GM19328 (cell line): Measurements from ENCODE around the gene SULT1A4.
"Not testable (repeated sequence)": the region's sequence is repeated elsewhere in the genome, so short reads cannot be mapped to it uniquely, and the experiment has no call there.

Experiments used
- ATAC-seq: cut with Tn5 transposase; IDR thresholded peaks from one replicate; pipeline ENCODE4 v1.9.1; 2021; ENCODE audit warnings: mild to moderate bottlenecking, moderate library complexity; ENCODE audit not compliant: unreplicated experiment

SULT1A4 gene

DNA sequence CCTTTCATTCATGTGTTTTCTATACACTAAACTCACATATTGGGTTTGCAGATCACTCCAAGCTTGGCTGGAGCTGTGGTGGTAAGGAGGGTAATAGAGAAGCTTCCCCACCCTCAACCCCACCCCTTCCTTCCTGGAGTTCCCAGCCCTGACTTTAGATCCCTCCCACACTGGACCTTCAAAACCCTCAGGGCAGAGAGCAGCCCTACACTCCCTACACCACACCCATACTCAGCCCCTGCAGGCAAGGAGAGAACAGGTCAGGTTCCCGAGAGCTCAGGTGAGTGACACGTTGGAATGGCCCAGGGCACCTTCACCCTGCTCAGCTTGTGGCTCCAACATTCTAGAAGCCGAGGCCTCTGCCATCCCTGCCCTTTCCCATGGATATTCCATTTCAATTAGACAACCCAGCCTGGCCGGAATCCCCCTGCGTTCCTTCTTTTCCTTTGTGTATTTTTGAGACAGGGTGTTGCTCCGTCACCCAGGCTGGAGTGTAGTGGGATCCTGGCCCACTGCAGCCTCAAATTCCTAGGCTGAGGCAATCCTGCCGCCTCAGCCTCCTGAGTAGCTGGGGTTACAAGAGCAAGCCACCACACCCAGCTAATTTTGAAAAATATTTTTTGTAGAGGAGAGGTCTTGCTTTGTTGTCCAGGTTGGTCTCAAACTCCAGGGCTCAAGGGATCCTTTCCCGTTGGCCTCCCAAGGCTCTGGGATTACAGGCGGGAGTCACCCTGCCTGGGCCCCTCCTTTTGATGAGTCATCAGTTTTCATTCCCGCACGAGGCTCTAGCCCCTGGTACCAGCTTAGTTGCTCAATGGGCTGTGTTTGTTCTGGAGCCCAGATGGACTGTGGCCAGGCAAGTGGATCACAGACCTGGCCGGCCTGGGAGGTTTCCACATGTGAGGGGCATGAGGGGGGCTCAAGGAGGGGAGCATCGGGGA, at the start of gene SULT1A4:
Gene SULT1A4, plus strand, starts transcription at position 208 of the 941 bp plus-strand sequence. CDS start 1,473 bp downstream, outside the sequence.
- ATAC-seq, result not testable (repeated sequence)

DNA sequence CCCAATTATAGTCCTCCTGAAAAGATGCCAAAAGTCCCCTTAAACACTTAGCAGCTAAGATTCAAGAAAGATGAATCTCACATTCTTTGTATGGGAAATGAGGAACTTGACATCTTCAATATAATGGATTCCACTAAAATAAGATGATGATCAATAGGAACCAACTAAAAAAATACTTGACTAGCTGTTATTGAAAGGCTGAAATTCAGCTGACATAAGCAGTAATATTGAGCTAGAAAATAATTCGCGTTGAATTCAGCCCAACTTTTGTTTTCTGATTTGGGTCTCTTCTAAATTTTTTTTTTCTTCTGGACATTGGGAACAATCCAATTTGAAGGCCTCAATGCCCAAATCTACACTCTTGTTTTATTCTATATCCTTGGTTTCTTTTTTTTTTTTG, 36.1 kb upstream of the SULT1A4 start:
- ATAC-seq, result not testable (repeated sequence)

DNA sequence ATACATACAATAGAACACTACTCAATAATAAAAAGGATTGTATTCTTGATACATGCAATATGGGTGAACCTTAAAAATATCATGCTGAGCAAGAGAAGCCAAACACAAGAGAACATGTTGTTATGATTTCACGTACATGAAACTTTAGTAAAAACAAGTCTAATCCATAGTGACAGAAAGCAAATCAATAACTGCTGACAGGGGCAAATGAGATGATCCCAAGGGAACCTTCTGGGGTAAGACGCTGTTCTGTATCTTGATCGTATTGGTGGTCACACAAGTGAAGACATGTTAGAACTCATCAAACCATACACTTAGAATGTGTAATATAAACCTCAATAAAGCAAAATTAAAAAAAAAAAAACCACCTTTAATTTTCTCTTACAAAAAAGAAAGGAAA, 34.3 kb upstream of the SULT1A4 start:
- not testable (repeated sequence) for ATAC-seq

DNA sequence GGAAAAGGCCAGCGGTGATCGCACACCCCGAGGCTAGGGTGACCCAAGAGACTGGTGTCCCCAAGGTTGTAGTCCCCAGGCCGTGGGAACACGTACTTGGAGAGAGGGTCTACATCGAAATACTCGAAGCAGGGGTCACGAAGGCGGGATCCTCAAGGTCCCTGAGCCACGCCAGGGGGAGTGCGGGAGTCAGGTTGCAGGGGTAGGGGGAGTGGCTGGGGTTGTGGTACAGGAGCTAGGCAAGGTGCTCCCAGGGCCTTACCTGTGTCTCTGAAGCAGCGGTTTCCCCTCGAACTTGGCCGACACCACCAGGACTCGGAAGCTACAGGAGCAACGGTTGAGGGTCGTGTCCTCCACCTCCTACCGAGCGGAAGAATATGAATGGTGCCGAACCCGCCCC, 6.0 kb upstream of the SULT1A4 start:
- ATAC-seq, result not testable (repeated sequence)

DNA sequence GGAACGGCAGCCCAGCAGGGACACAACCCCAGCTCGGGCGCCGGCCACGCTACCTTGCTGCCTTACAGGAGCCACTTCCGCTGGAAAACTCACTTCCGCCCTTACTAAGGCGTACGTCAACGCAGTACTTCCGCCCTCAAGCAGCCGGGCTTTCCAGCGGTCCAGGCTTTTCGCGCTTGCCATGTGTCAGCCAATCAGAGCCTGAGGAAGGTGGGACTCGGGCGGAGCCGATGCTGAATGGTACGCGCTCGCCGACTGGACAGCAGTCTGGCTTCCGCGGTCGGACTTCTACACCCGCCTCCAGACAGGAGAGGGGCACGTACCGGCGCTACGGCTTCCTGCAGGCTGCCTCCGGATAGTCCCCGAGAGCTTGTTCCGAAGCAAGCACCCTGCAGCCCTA, 5.4 kb upstream of the SULT1A4 start, which contains the start of the genes BOLA2 and SLX1B:
Gene BOLA2, minus strand, starts transcription at position 83 of the 400 bp plus-strand sequence. CDS start 98 bp downstream, outside the sequence.
Gene SLX1B, plus strand, starts transcription at position 265 of the 400 bp plus-strand sequence.
- peak; percentile 88 for ATAC-seq

DNA sequence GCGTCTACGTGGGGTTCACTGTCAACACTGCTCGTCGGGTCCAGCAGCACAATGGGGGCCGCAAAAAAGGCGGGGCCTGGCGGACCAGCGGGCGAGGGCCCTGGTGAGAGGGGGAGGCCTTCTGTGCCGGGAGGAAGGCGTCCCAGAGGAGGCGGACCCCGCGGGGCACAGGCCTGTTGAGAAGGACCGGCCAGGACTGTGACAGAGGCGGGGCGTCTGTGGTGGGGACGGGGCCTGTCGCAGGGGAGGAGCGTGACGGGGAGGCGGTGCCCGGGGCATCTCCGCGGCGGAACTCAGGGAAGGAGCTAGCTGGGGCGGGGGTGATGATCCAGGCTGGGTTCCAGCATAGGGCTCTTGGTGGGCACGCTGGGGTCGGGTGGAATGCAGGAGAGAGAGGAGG, 4.9 kb upstream of the SULT1A4 start:
- ATAC-seq, result peak; percentile 54

DNA sequence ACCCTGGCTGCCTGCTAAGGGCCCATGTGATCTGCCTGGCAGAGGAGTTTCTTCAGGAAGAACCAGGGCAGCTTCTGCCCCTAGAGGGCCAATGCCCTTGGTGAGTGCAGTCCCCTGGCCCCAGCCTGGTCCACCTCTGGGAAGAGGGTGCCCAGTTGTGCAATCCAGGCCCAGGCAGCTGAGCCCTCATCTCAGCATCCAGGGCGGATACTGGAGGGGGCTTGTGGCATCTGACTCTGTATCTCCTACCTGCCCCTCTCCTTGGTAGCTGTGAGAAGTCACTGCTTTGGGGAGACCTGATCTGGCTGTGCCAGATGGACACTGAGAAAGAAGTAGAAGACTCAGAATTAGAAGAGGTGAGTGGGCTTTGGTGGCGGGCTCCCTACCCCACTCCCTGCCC, 2.1 kb upstream of the SULT1A4 start:
- ATAC-seq, result not testable (repeated sequence)

DNA sequence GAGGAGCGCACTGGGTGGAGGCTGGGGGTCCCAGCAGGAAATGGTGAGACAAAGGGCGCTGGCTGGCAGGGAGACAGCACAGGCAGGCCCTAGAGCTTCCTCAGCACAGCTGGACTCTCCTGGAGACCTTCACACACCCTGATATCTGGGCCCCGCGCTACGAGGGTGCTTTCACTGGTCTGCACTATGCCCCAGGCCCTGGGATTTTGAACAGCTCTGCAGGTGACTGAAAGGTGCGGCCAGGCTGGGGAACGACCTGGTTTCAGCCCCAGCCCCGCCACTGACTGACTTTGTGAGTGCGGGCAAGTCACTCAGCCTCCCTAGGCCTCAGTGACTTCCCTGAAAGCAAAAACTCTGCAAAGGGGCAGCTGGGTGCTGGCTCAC, 926 bp downstream of the SULT1A4 start:
- not testable (repeated sequence) for ATAC-seq

DNA sequence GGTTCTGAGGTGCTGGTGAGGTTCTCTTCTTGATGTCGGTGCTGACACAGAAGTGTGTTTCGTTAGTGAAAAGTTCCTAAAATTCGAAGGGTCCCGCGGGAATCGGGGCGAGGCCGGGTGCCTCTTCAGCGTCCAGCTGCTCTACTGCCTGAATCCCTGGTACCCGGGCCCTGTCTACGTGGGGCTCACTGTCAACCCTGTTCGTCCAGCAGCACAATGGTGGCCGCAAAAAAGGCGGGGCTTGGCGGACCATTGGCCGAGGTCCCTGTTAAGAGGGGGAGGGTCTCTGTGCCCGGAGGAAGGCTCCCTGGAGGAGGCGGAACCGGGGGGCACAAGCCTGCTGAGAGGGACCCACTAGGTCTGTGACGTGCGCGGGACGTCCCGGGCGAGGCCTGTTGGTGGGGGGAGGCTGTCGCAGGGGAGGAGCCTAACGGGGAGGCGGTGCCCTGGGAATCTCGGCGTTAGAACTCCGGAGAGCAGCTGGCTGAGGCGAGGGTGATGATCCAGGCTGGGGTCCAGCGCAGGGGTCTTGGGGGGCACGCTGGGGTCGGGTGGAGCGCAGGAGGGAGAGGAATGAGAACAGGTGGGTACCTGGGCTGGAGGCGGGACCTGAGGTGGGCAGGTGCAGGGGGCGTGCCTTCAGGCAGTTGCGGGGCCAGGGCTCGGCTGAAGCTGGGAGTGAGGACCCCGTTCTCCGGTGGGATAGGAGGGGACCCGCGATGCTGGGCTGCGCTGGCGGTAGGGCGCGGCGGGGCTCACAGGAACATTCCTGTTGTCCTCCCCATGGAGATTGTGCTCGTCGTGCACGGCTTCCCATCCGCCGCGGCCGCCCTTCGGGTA, 6.5 kb downstream of the SULT1A4 start:
- not testable (repeated sequence) for ATAC-seq

DNA sequence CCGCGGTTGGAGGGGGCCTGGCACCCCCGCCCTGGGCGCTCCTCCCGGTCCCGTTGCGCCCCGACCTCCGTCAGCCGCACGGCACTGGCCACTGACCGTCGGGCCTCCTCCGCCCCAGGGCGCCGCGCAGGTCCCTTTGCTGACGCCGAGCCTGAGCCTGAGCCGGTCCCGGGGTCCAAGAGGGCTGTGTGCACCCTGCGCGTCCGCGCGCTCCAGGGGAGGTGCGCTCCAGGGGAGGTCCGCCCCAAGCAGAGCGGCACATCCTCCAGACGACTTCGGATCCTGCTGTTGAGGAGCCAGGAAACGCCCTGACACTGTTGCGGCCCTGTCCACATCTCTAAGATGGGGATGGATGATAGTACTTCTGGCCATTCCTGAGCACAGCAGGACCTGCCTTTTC, 7.2 kb downstream of the SULT1A4 start:
- not testable (repeated sequence) for ATAC-seq

DNA sequence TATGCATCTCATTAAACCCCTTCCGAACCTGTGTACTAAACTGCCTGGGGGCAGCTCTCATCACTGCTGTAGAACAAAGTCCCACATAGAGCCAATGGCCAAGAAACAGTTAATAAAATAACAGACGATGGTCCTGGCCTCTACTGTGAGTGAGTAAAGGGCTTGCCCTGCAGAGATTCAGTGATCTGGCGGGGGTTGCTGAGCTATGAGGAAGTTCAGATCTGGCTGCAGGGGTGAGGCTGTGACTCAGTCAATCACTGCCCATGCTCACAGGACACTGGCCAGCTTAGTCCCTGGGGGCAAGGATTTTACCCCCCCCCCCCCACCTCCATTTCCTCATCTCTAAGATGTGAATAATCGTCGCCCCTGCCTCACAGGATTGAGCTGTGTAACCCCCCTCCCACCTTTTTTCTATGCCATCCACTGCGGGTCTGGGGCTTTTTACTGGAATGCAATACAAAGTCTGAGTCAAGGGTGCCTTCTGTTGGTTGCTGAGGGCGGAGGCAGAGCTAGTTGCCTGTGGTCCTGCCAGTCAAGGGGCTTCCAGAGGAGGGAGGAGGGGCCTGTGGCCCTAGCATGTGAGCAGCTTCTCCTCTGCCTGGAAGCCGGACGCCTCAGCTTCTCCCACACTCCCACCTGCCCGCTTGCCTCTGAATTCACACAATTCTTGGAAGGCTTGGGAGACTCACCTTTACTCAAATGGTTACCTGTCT, 8.1 kb downstream of the SULT1A4 start:
- ATAC-seq, result not testable (repeated sequence)

DNA sequence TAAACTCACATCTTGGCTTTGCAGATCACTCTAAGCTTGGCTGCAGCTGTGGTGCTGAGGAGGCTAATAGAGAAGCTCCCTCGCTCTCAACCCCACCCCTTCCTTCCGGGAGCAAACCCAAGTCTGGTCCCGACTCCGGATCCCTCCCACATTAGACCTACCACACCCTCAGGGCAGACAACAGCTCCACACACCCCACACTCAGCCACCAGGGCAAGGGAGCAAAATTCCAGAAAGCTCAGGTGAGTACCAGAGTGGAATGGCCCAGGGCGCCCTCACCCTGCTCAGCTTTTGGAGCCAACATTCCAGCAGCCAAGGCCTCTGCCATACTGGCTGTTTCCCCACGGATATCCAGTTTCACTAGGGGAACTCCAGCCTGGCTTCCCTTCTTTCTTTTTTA, 9.9 kb downstream of the SULT1A4 start:
- not testable (repeated sequence) for ATAC-seq

DNA sequence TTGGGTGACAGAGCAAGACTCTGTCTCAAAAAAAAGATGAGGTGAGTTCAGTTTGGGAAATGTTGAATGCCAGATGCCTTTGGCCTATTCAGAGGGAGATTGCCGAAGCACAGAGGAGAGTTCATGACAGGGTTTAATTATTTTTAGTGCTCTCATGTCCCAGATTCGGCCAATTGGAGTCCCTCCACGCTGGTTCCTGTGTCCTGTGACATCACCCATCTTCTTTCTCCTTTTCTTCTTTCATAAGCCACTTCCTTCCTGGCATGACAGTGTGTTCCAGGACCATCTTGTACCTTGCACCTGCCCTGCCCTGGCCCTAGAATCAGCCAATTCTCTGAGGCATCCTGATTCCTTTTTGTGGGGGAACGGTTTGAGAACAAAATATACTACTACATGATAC, 12.4 kb downstream of the SULT1A4 start:
- ATAC-seq, result not testable (repeated sequence)

DNA sequence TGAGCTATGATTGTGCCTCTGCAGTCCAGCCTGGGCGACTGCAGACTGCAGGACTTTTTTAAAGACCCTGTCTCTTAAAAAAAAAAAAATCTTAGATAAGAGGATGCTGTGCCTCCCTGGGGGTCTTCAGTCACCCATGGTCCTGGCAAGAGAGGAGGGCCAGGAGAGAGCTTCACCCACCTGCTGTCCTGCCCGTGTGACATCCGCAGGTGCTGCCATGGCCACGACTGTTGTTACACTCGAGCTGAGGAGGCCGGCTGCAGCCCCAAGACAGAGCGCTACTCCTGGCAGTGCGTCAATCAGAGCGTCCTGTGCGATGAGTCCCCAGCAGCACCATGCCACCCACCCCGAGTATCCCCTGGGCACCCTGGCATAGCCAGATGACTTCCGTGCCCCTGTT, 22.6 kb downstream of the SULT1A4 start:
- not testable (repeated sequence) for ATAC-seq

DNA sequence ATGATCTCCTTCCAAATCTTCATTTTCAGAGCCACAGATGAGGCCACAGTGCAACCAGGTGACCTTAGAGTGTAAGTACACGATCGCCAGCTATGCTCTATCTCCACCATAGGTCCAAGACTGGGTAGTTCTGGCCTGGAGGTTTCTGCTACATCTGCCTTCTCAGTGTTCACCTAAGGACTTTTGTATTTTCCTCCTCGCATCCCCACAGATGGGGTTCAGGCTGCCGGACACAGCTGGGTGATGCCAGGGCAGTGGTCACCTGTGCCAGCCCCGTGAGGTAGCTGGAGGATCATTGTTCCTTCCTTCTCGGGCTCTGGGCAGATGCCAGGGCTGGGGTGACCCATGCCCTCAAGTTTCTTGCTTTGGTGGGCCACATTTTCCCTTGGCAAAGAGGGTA, 46.6 kb downstream of the SULT1A4 start, which contains the start of gene NPIPB12:
Gene NPIPB12, minus strand, starts transcription at position 101 of the 400 bp plus-strand sequence.
- ATAC-seq, result not testable (repeated sequence)
